HG03025 (cell line): Measurements from ENCODE around the gene ZBTB1.

Source experiments
- ATAC-seq: cut with Tn5 transposase; IDR thresholded peaks from one replicate; pipeline ENCODE4 v1.9.1; 2021; ENCODE audit warnings: mild to moderate bottlenecking, moderate library complexity; ENCODE audit not compliant: unreplicated experiment, low FRiP score

The ZBTB1 gene, protein sequence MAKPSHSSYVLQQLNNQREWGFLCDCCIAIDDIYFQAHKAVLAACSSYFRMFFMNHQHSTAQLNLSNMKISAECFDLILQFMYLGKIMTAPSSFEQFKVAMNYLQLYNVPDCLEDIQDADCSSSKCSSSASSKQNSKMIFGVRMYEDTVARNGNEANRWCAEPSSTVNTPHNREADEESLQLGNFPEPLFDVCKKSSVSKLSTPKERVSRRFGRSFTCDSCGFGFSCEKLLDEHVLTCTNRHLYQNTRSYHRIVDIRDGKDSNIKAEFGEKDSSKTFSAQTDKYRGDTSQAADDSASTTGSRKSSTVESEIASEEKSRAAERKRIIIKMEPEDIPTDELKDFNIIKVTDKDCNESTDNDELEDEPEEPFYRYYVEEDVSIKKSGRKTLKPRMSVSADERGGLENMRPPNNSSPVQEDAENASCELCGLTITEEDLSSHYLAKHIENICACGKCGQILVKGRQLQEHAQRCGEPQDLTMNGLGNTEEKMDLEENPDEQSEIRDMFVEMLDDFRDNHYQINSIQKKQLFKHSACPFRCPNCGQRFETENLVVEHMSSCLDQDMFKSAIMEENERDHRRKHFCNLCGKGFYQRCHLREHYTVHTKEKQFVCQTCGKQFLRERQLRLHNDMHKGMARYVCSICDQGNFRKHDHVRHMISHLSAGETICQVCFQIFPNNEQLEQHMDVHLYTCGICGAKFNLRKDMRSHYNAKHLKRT

DNA sequence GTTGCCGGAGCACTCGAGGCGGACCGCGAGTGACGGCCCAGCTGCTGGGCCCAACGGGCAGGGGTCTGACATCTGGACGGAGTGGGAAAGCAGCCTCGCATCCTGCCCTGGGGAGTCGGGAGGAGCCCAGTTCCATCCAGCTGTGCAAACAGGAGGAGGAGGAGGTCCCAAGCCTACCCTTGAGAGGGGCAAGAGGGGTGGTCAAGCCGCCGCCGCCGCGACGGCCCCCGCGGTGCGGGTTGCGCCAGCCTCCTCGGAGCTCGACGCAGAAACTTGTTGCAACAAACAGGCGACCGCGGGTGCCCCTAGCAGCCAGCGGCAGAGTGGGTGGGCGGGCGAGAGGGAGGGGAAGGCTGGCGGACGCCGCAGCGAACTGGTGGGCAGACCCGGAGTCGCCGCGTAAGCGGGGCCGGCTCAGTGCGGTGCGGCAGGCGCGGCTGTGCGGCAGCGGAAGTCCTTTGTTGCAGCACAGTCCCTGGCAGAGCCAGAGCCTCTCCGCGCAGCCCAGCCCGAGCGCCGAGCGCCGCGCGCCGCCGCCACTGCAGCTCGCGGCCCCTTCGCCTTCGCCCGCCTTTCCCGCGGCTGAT lies at the start of gene ZBTB1:
TSS of gene ZBTB1 (plus strand) at position 461 of the 587 bp plus-strand sequence. CDS start 16,735 bp downstream, outside the sequence.
- peak; percentile 31 for ATAC-seq

DNA sequence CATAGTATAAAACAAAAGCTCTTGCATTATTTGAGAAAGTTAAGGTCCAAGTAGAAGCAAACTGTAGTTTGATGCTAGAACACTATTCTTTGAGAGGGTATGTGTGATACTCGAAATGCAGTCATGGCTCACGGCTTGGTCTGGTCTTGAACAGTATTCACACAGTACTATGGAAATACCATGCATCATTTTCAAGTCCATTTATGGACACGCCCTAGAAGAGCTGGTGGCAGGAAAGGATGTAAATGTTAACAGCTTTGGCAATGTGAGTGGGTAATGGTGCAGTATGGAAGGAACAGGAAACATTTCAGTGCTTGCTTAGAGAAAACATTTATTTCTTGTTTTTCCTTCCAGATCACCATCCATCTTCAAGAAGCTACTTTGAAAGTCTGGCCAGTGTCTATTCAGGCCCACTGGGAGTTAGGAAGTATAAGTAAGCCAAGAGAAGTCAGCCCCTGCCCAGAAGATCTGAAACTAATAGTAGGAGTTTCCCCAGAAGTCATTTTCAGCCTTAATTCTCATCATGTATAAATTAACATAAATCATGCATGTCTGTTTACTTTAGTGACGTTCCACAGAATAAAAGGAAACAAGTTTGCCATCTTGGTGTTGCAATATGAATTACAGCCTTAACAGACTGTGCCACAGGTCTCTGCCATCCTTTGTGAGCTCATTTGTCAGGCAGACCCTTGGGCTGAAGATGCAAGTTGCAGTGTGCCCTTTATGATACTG lies 45.0 kb upstream of the ZBTB1 start:
- no peak for ATAC-seq

DNA sequence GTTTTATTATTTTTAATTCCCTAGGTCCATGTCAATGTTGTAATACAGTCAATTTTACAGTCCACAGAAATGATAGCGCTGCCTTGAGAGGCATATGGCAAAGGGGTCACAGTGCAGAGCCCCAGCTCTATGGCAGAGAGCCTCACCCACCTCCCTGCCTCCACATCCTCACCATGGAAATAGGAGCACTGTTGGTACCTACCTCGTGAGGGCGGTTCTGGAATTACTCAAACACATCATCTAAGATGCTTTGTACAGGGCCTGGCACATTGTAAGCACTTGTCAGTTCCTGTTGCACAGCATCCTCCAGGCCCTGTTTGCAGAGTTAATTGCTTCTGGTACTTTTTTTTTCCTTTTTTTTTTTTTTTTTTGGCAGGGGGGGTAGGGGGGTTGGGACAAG lies 43.3 kb upstream of the ZBTB1 start:
- no peak for ATAC-seq

DNA sequence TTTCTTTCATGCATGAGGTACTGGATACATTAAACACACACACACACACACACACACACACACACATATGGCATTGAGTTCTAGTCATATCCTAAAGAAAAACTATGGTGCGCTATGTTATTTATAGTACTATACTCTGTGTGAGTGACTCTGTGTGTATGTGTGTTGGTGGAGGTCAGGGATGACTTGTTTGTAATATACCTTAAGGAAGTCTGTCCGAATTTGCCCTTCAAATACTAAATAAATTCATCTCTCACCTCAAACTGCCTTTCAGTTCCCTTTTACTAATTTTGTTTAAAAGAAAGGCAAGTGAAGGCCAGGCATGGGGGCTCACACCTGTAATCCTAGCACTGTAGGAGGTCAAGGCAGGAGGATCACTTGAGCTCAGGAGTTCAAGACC lies 41.4 kb upstream of the ZBTB1 start:
- no peak for ATAC-seq

DNA sequence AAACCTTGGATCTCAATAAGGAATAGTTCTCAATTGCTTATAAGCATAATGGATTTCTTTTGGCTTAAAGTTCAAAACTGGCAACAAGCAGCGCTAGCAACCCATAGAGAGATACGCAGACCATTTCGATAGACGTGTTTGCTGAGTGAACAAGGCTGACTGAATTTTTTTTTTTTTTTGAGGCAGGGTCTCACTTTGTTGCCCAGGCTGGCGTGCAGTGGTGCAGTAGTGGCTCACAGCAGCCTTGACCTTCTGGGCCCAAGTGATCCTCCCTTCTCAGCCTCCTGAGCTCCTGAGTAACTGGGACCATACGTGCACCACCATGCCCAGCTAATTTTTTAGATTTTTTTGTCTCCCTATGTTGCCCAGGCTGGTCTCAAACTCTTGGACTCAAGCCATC lies 40.7 kb upstream of the ZBTB1 start:
- no peak for ATAC-seq

DNA sequence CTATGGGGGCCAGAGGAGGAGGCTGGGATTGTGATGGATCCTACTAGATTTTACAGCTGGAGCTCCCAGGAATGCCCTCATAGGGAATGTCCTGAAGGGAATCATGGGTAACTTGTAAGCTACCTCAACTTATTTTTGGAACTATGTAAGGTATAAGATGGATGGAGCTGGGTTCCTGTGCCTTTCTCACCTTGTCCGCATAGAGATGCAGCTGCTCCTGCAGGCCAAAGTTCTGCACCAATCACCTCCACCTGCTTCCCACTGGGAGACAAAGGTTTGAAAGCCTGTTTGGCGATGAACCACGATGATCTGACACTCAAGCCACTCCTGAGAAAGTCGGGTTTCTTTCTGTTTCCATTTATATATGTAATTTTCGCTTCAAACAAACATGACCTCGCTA lies 39.9 kb upstream of the ZBTB1 start:
- ATAC-seq, result no peak

DNA sequence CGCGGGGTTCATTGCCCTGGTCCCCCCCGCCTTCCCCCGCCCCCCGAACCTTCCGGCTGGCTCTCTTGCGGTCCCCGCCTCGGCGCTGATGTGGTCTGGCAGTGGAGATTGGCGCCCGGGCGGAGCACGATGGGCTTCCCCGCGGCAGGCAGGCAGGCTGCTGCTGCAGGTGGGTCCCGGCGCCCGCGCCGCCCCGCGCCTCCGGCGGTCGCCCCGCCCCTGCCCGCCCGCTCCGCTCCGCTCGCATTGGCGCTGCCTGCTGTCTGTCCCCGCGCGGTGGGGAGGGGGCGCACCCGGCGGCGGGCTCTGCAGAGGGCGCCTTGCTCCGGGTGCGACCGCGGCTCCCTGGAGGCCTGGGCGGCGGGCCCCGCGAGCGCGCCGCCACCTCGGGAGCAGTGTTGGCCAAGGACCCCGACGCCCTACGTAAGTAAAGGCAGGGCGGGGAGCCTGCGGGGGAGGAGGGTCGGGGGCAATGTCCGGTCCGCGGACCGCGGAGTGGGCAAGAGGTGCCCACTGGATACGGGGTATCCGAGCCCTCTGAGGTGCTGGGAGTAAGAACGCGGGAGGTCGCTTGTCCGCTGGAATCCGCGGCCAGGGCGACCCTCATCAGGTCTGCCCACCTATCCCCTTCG lies 39.3 kb upstream of the ZBTB1 start, which contains the start of gene AKAP5:
TSS of gene AKAP5 (plus strand) at position 309 of the 632 bp plus-strand sequence. CDS start 2,896 bp downstream, outside the sequence.
- no peak for ATAC-seq

DNA sequence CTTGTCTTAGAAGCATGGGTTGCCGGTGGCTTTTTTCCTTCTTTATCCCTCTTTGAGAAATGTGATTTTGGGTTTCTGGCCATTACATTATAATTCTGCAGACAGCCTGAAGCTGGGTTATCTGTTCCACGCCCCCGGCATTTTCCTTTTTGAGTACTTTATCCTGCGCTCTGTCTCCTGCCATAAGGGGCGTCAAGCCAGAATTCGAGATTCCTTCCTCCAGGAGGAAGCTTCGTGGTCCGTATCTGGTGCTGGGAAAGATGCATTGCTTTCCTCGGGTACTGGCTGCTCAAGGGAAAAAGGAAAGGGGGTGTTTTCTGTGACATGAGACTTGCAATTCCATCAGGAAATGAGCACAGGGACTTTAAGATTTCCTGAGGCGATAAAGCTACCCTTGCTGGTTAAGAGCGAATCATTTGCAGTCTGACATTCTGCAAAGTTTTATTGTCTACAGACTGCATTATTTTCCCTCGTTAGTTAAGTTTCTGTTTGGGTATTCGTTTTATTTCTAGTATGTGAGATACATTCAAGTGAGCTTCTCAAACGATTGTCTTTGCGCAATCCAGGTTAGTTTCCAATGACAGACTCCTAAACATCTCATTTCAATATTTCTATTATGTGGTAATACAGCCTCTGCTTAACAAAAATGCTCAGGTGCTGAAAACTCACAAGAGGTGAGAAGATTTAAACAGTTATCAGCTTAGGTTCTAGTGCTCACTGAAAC lies 38.6 kb upstream of the ZBTB1 start:
- ATAC-seq, result no peak

DNA sequence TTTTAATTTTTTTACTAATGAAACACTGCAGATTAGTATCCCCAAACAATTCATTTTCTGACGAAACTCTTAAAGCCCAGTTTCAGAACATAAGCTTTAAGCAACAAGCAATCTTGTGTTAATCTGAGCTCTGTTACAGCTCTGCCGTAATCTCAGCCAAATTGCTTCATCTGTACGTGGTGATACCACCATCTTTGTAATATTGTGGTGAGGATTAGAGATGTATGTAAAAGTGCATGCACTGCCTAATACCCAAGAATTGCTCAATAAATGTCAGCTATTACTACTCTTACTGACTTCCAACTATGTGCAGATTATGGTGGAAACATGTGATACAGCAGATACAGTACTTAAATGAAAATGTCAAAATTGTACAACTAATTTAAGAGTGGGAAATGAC lies 37.5 kb upstream of the ZBTB1 start:
- ATAC-seq, result no peak

DNA sequence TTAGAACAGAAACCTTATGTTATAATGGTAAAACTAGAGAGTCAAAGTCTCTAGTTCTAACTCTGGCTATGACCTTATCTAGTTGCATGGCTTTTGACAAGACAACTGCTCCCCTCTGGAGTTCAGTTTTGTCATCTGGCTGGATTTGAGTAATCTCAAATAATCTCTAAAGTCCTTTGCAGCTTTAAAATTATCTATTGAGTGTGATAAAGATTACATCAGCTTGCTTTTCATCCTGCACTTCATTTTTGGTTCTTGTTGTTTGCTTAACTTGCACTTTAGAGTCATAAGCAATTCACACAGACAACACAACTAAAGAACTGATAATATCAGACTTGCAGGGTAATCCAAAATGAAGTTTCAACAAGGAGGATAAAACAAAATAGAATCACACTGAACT lies 37.0 kb upstream of the ZBTB1 start:
- ATAC-seq, result no peak

DNA sequence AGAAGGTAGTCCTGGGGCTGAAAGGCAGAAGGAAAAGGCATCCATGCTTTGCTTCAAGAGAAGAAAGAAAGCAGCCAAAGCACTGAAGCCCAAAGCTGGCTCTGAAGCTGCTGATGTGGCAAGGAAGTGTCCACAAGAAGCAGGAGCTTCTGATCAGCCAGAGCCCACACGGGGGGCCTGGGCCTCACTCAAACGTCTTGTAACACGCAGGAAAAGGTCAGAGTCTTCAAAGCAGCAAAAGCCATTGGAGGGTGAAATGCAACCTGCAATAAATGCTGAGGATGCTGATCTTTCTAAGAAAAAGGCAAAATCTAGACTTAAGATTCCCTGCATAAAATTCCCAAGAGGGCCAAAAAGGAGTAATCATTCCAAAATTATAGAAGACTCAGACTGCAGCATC lies 36.1 kb upstream of the ZBTB1 start:
- no peak for ATAC-seq

DNA sequence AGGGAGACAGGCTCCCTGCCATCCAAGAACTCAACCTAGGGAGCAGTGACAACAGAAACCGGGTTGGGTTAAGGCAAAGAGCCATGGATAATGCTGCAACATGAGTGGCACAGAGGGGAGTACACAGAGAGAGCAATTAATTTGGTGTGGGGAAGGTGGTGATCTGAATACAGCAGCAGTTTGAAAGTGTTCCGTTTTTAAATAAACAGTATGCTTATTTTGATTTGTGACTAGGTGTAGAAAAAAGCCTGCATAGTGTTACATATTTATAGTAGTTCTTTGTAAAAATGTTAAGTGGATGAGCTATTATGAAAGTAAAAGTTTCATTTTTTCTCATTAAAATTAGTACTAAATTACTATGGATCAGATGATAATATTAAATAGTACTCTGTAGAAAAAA lies 30.5 kb upstream of the ZBTB1 start:
- ATAC-seq, result no peak

DNA sequence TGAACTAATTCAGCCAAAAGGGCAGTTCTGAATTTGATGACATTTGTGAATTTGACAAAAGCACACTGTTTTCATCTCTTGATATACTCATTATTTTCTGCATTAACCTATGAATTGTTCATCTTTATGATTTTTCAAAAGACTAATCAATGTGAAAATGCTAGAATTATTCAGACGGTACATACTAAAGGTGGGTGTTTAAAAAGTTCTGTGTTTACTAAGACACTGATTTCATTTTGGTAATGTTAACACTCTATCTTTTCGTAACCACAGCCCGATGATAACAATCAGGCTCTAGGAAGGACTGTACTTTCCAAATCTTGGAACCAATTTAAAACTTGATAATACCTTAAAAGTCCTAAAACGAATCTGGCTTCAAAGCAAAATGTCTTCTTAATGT lies 29.9 kb upstream of the ZBTB1 start:
- no peak for ATAC-seq

DNA sequence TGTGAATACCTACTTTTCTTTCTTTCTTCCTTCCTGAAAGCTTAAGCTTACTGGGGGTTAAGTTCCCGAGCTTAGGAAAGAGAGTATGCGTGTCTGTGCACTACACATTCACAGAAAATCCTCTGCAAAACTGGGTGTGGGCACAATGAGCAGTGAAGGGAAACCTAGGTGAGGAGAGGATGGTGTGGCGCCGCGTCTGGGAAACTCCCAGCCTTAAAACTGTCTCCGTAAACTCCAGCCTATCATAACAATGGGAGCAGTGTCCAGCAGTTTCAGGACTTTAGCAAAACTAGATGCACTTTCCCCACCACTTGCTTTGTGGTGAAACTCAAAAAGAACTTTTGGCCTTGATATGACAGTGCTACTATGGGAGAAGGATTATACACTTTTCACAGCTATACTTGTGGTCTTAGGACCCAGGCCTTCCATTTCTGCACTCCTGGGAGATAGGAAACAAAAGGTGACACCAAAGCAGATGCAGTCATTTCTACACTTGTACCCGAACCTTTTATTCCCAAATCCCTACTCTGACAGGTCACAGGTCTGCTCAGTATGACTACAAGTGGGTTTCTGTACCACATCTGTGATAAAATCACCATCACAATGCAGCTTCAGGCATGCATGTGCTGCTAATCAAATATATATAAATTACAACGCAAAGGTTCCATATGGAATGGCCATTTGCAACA lies 28.8 kb upstream of the ZBTB1 start:
- ATAC-seq, result no peak

DNA sequence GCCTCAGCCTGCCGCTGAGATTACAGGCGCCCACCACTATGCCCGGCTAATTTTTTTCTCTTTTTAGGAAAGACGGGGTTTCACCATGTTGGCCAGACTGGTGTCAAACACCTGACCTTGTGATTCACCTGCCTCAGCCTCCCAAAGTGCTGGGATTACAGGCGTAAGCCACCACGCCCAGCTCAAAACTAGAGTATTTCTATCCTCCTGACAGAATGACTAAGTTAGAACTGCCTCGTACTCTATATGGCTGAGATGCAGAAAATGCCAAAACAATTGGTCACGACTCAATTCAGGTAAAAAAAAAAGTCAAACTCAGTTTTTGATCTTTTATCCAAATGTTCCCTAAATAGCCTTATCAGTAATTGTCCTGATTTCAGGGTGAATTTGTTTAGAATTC lies 28.1 kb upstream of the ZBTB1 start:
- no peak for ATAC-seq

DNA sequence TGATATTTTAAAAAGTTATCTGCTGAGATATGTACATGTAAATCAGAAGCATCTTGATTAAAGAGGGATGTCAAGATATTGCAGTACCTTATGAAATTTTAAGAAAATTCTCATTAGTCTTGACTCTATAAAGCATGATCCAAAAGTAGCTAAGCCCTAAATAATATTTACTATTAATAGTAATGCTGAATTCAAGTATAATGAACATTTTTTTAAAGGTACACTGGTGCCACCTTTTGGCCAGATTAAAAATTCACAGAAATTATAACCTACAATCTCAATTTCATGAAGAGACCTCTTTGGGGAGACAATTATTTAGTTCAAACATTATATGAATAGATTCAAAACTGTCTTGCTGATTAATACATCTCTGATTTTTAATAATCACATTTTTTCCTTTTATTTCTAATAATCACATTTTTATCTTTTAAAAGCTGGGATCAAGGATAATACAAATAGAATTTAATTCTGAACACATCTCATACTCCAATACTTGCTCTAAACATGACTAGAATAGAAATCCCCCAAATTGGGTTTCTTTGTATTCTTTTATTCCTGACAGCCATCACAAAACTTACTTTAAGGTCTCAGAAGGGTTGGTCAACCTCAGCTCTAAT lies 25.8 kb upstream of the ZBTB1 start:
- ATAC-seq, result no peak

DNA sequence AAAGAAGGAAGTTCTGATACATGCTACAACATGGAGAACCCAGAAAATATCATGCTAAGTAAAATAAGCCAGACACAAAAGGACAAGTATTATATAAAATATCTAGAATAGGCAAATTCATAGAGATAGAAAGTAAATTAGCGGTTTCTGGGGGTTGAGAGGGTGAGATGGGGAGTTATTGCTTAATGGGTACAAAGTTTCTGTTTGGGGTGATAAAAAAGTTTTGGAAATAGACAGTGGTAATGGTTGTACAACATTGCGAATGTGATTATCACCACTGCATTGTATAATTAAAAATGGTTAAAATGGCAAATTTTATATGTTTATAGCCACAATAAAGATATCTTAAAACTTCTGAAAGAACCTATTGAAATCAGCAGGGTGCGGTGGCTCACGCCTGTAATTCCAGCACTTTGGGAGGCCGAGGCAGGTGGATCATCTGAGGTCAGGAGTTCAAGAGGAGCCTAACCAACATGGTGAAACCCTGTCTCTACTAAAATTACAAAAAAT lies 15.9 kb upstream of the ZBTB1 start:
- ATAC-seq, result no peak

DNA sequence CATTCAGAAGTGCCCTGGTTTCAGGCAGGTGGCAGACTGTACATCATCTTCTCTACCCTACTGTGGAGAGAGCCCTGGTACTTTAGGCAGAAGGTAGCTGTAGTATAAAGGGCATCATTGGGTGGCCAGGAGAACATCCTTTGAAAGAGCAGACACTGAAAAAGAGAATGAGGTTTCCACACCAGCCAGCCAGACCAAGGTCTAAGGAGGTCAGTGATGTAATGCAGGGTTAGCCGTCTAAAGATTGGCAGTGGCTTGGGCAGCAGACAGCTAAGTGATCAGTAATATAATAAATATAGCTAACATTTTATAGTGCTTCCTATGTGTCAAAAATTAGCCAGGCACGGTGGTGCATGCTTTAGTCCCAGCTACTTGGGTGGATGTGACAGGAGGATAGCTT lies 12.9 kb upstream of the ZBTB1 start:
- no peak for ATAC-seq

DNA sequence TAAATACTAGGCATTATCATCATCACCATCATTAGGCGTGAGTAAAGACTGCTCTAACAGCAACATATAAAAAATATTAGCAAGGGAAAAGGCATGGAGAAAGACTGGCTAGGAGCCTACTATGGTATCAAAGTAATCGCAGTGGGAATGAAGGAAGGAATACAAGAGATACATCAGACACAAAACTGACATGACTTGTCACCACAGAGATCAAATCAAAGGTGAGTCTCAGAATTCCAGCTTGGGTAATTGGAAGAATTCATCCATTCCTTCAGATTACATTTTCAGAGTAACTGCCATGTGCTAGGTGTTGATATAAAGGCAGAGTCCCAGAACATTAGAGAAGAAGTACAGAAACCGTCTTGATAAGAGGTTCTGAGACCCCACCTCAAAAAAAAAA lies 11.1 kb upstream of the ZBTB1 start:
- no peak for ATAC-seq
